Raji (cell line): ENCODE measurements around the gene GRIA3.

Experiments used
- POLR2A ChIP-seq: IDR thresholded peaks from 2 replicates; pipeline ENCODE4 v1.6.1; 2011; ENCODE audit warnings: low read depth, low read length, control low read depth; ENCODE audit not compliant: insufficient read depth

The GRIA3 gene

GRCh38 chrX:123184219-123184865, at the start of gene GRIA3:
GRIA3 (plus strand) TSS chrX:123184278; CDS start chrX:123184536, 258 bp downstream.
- no peak for TF ChIP-seq POLR2A

DNA sequence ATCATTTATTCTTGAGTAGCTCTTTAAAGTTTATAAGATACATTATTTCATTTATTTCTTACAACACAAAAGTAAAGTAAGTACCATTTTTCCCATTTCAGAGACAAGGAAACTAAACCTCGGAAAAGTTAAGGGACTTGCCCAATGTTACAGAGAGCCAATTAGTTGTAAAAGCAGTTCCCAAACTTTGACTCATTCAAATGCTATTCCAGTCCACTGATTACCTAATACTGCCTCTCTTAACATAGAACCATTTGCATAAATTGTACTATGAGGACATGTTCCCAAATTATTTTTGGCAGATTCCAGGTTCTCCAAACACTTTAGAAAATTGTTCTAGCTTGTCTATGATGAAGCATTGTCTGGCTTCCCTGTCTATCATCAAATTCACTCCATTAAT, 45.6 kb upstream of the GRIA3 start:
- no peak for TF ChIP-seq POLR2A

DNA sequence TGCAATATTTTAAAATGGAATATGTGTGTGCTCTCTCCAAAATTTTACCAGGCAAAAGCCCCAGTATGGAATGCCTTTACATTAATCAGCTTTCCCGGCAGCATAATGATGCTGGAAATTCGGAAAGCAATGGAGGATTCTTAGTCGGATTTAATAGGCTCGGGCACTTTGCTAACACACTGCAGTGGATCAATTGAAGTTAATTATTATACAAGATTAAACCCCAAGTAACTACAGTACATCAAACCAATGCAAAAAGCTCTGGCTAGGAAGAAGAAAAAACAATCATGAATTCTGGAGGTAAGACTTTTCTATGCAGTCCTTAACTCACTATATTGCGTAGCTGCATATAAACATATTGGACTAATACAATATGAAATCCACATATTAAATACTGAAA, 43.6 kb upstream of the GRIA3 start:
- no peak for TF ChIP-seq POLR2A

DNA sequence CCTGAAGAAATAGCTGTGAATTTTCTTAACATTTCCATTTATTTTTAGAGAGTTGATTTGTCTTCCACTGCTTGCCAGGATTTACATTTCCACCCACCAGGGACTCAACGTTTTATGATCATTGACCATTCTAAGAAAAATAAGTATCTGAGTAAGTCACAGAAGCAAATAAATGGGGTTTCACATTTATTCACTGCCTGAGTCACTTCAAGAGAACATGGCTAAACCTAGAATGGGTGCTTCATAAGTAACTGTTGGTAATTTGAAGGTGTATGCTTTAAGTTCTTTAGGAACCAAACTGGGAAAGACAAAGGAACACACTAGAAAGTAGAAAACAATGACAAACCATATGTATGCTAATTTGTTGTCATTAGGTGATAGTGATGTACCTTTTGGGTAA, 43.2 kb upstream of the GRIA3 start:
- TF ChIP-seq POLR2A = no peak

- TF ChIP-seq POLR2A = no peak
Measured at GRCh38 chrX:123153846-123154335, 30.2 kb upstream of the GRIA3 start.

GRCh38 chrX:123155327-123155726, 28.8 kb upstream of the GRIA3 start:
- TF ChIP-seq POLR2A = no peak

DNA sequence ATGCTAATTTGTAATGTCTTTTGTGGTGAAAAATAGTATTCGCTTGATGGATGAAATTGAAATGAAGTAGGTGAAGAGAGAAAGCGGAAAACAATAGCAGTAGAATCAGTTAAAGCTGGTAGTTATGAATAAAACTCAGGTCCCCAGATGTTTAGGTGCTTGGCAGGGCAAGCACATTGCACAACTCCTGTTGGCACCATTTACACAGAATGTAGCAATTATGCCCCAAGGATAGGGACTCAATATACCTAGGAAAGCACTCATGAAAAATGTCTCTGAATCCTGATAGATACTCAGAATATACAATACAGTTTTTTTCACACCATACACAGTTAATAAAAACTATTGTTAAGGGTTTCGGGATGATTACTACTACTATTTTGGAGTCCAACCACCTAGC, 26.5 kb upstream of the GRIA3 start:
- TF ChIP-seq POLR2A = no peak

DNA sequence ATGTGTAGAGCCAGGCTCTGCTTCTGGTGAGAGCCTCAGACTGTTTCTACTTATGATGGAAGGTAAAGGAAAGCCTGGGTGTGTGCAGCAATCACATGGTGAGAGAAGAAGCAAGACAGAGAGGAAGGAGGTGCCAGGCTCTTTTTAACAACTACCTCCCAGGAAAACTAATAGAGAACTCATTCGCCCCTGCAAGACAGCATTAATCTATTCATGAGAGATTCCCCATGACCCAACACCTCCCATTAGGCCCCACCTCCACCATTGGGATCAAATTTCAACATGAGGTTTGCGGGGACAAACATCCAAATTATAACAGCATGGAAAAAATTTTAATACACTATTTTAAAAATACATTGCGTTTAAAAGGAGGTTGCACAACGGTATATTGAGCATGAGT, 24.7 kb upstream of the GRIA3 start:
- no peak for TF ChIP-seq POLR2A

DNA sequence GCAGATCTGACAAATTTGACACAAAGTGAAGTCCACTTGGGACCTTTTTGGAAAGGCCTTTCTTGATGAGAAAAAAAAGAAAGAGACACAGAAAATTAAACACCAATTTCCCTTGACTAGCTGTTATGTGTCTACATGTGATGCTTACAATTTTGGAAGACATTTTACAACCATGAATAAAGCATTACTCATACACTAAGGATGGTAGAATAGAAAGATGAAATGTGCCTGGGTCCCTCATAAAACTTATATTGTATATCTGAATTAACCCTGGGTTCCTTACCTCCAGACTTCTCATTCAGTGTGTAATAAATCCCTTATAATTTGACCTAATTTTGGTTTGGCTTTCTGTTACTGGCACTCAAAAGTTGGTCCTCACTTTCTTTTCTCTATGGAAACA, 16.5 kb upstream of the GRIA3 start:
- no peak for TF ChIP-seq POLR2A

DNA sequence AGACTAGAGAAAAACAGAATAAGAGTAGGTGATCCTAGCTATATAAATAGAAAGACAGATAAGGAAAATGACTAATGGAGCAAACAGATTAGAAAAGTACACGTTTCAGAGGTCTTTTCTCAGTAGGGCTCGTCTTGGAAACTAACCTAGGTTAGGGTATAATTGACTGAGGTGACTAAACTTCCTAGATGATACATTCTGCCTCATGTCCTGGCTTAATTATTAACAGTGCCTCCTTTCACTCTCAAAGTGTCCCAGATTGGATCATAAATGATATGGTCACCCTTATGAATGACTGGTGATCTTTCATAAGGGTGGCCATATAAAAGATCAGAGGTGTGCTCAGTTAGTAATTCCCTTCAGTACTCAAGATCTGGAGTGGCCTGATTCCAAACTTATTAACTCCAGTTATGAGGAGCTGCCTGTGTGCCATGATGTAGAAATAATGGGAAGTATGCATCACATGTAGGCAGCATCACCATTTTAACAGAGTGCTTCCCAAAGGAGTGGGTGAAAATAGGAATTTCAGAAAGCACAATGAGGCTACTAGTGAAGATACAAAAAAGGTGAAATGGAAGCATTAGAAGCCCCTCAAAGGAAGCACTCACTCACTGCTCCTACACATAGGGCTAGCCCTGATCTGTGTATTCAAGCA, 14.7 kb upstream of the GRIA3 start:
- no peak for TF ChIP-seq POLR2A

DNA sequence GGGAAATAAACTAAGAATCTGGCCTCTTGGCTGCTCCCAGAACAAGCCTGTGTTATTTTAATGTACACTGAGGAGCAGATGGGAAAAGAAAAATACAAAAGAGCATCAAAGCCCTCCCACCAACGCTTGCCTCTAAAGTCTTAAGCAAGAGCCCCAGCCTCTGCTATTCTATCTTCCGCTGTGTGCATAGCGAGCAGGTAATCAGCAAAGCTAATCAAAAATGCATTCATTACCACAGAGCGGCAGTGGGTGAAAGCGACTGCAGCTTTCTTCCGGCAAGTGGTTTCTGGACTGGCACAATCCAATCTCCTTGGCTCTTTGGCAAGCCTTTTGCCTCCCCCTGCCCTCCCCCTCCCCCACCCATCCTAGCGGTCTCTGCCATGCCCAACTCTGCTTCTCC, 13.5 kb upstream of the GRIA3 start:
- TF ChIP-seq POLR2A = no peak

- TF ChIP-seq POLR2A = no peak
Measured at GRCh38 chrX:123171781-123172180, 12.3 kb upstream of the GRIA3 start.

DNA sequence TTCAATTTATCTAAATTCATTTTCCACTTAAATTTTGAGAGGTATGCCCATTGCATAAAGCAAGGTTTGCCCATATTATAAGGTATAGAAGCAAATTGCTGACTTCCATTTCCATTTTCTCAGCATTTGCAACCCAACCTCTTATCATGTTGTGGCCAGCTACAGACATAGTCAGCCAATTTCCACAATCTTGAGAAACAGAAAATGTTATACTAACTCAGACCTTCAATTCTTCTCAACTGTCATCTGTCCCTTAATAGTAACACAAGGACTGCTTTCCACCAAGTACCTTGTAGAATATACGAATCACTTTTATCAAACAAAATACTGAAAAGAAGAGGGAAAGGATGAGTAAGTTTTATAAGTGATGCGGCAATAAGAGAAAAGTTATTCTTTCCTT, 11.2 kb upstream of the GRIA3 start:
- TF ChIP-seq POLR2A = no peak

DNA sequence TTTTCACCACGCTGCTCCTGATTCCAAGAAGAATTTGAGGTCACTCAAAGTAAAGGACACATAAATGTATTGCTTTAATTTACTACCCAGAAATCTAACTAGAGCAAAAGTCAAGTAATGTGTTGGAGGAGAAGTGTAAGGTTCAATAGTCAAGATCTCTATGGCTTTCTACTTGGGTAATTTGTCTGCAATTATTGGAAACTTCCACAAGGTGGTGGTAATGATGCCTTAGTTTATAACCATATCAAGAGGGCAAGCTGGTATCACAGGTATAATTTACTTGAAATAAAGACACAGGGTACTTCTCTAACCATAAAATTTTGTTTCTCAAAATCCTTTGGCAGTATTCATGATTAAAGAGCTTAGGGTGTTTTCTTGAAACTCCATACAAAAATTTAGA, 10.2 kb upstream of the GRIA3 start:
- TF ChIP-seq POLR2A = no peak

- no peak for TF ChIP-seq POLR2A
Measured at GRCh38 chrX:123175366-123176122, 8.5 kb upstream of the GRIA3 start.

GRCh38 chrX:123181233-123181914, 2.7 kb upstream of the GRIA3 start:
- TF ChIP-seq POLR2A = no peak

GRCh38 chrX:123184866-123185276, 793 bp downstream of the GRIA3 start:
- no peak for TF ChIP-seq POLR2A
